B cell (primary cell): ENCODE results near the gene EPM2A.

Source experiments
- CTCF ChIP-seq: fragments of 200-600 bp; IDR thresholded peaks from one replicate; pipeline ENCODE4 v1.8.0; 2022; ENCODE audit warnings: antibody characterized with exemption, mild to moderate bottlenecking
- EZH2 ChIP-seq: IDR thresholded peaks from 2 replicates; pipeline ENCODE4 v1.6.1; 2012; ENCODE audit warnings: borderline replicate concordance, low read depth, mild to moderate bottlenecking, moderate library complexity, low read length; ENCODE audit not compliant: insufficient read depth, poor library complexity, severe bottlenecking

- TF ChIP-seq EZH2 (no peak), CTCF (no peak)
Measured at GRCh38 chr6:145623231-145623630, 112.1 kb downstream of the EPM2A start.
